GM19455 (cell line): ENCODE results near the gene SEL1L3.

Experiments used
- ATAC-seq: cut with Tn5 transposase; IDR thresholded peaks from one replicate; pipeline ENCODE4 v1.9.1; 2021; ENCODE audit not compliant: unreplicated experiment

SEL1L3 gene

GRCh38 chr4:25795566-25796454, 67.0 kb downstream of the SEL1L3 start:
- no peak for ATAC-seq

- ATAC-seq = no peak
Measured at GRCh38 chr4:25795091-25795490, 67.7 kb downstream of the SEL1L3 start.

GRCh38 chr4:25792876-25793275, 69.9 kb downstream of the SEL1L3 start:
- no peak for ATAC-seq

GRCh38 chr4:25792200-25792791, 70.5 kb downstream of the SEL1L3 start:
- no peak for ATAC-seq

- ATAC-seq = no peak
Measured at GRCh38 chr4:25790024-25790423, 72.8 kb downstream of the SEL1L3 start.

- no peak for ATAC-seq
Measured at GRCh38 chr4:25788703-25789238, 74.0 kb downstream of the SEL1L3 start.

- ATAC-seq = no peak
Measured at GRCh38 chr4:25786497-25787065, 76.2 kb downstream of the SEL1L3 start.

- no peak for ATAC-seq
Measured at GRCh38 chr4:25783943-25784342, 78.8 kb downstream of the SEL1L3 start.

- ATAC-seq = no peak
Measured at GRCh38 chr4:25783126-25783525, 79.7 kb downstream of the SEL1L3 start.

- no peak for ATAC-seq
Measured at GRCh38 chr4:25782482-25782881, 80.3 kb downstream of the SEL1L3 start.

- ATAC-seq = no peak
Measured at GRCh38 chr4:25779021-25779420, 83.8 kb downstream of the SEL1L3 start.

- no peak for ATAC-seq
Measured at GRCh38 chr4:25776795-25777194, 86.0 kb downstream of the SEL1L3 start.

- no peak for ATAC-seq
Measured at GRCh38 chr4:25775166-25775565, 87.6 kb downstream of the SEL1L3 start.

GRCh38 chr4:25773358-25773757, 89.4 kb downstream of the SEL1L3 start:
- no peak for ATAC-seq

- no peak for ATAC-seq
Measured at GRCh38 chr4:25771672-25772071, 91.1 kb downstream of the SEL1L3 start.

- ATAC-seq = no peak
Measured at GRCh38 chr4:25770847-25771246, 91.9 kb downstream of the SEL1L3 start.

- no peak for ATAC-seq
Measured at GRCh38 chr4:25769251-25769650, 93.5 kb downstream of the SEL1L3 start.

- no peak for ATAC-seq
Measured at GRCh38 chr4:25767877-25768725, 94.7 kb downstream of the SEL1L3 start.

GRCh38 chr4:25760518-25761157, 102.2 kb downstream of the SEL1L3 start:
- no peak for ATAC-seq

GRCh38 chr4:25760048-25760447, 102.7 kb downstream of the SEL1L3 start:
- ATAC-seq = no peak
